Renal cortex interstitium (tissue), 11 donors: ENCODE data around the gene MYCN. TPM values are rescaled to one million over a fixed set of nuclear protein-coding genes. Genes with fewer than 3 reads are reported as not detected.
"Not testable (repeated sequence)": the region's sequence is repeated elsewhere in the genome, so short reads cannot be mapped to it uniquely, and the experiment has no call there.

Experiments used
- DNase-seq, 11 donors: peaks; one replicate each; pipeline ENCODE4 v3.0.0-alpha.2; 2013; ENCODE audit warnings: low read depth in 9 of 11, low spot score in 4 of 11; ENCODE audit errors: extremely low read depth in 1 of 11
- polyA plus RNA-seq, 3 donors: library from polyadenylated mRNA; unstranded; fragments of 120-200 nt; gene quantifications; one replicate each; pipeline ENCODE4 v1.2.1, GENCODE V29; 2013; ENCODE audit not compliant: insufficient read length in 3 of 3

MYCN gene
- polyA plus RNA-seq, 3 donors, result 33.5 to 38.3 (median 34.4) TPM

DNA sequence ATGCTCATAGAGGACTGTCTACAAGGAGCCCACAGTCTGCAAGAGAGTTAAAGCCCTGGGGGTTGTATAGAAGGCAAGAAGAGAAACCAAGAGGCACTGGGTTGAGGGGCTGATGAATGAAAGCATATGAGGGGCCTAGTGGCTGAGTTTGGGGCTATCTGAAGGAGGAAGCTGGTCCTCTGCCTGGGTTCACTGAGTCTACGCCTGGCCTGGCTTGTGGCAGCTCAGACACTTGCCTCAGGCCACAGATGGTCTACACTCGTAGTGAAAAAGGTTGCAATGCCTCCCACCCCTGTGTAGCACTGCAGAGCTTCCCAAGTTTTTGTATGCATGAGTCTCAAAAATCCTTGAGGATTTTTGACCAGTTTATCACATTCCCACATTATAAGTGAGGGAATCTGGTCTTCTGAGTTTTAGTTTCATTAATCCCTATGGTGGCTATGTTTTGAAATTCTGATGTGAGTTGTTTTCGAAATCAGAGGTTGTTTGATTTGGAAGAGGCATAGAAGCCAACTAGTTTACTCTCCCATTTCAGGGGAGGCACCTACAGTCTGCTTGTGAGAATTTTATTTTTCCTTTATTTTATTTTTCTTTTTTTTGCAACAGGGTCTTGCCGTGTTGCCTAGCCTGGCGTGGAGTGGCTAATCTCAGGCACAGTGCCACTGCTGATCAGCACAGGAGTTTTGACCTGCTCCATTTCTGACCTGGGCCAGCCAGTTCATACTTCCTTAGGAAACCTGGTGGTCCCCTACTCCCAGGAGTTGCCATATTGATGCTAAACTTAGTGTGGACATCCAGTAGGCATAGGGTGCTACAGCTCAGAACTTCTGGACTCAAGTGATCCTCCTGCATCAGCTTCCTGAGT lies 10.0 kb downstream of the MYCN start:
- DNase-seq, result no peak

DNA sequence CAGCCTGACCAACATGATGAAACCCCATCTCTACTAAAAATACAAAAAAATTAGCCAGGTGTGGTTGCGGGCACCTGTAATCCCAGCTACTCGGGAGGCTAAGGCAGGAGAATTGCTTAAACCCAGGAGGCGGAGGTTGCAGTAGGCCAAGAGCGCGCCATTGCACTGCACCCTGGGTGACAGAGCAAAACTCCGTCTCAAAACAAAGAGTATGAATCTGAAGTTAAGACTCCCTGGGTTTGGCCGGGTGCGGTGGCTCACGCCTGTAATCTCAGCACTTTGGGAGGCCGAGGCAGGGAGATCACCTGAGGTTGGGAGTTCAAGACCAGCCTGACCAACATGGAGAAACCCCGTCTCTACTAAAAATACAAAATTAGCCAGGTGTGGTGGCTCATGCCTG lies 11.6 kb downstream of the MYCN start:
- not testable (repeated sequence) for DNase-seq

DNA sequence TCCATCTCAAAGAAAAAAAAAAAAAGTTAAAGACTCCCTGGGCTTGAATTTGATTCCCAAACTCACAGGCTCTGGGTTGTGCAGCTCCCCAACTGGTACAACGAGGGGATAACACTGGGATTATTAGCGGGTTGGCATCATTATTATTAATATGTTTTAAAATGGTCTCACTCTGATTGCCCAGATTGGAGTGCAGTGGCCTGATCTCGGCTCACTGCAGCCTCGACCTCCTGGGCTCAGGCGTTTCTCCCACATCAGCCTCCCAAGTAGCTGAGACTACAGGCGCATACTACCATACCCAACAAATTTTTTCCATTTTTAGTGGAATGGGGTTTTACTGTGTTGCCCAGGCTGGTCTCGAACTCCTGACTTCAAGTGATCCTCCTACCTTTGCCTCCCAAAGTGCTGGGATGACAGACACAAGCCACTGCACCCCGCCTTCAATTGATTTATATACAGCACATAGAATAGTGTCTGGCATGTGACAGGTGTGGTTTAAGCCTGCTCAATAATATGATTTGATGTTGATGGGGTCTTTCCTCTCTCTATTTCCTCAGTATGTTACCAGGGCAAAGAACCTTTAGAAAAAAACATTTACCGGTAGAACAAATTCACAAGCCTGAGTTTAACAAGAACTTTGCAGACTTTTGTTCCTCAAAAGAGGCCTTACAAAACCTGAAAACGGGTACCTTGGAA lies 12.2 kb downstream of the MYCN start:
- no peak for DNase-seq

DNA sequence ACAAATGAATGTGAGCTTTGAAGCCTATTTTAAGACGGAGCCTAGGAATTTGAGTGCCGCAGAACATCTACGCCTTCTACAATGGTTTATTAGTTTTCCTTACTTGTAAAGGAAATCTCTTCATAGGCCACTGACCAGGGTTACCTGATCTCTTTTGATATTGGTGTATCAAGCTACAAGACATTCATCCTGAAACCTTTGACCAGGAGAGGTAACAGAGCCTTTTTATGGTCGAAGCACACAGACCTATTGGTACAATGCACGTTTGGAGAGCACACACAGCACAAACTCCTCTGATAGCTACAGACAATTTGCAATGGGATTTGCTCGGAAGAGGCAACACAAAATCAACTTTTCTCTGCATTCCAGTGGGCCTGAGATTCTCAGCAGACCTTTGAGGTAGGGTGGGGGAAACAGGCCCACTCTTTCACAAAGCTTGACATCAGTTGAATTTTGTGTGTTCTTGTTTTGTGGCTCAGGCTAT lies 12.8 kb downstream of the MYCN start:
- DNase-seq, result peak in 2 of 11 donors; percentile 40 to 56

DNA sequence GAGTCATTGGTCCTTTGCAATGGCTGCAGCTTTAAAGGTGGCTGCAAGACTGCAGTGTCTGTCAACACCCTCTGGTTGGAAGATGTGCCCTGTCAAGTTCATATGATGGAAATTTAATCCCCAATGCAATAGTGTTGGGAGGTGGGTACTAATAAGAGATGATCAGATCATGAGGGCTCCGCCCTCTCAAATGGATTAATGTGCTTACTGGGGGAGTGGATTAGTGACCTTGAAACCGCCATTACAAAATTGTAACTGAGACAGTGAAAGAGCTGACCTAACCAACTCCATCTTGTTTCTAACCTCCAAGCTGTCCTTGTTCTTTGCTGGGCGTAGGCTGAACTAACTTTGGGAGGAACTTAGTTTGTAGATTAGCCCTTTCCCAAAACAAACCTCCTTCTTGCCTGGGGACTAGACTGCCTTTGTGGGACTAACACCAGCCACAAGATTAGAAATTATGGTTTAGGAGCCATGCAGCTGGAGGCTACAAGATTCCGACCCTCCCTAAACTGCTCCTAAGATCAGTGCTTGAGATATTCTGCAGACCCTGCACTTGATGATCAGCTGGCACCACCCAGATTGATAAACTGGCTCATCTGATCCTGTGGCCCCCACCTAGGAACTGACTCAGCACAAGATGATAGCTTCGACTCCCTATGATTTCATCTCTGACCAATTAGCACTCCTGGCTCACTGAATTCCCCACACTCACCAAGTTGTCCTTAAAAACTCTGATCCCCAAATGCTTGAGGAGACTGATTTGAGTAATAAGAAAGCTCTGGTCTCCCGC lies 13.7 kb downstream of the MYCN start:
- no peak for DNase-seq

DNA sequence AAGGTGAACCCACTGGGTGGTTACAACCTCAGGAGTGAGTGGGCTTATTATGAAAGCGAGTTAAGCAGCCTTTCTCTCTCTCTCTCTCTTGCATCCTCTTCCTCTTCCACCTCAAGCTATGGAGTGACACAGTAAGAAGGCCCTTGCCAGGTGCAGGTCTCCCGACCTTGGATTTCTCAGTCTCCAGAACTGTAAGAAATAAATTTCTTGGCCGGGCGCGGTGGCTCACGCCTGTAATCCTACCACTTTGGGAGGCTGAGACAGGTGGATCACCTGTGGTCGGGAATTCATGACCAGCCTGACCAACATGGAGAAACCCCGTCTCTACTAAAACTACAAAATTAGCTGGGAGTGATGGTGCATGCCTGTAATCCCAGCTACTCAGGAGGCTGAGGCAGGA lies 14.4 kb downstream of the MYCN start:
- no peak for DNase-seq

DNA sequence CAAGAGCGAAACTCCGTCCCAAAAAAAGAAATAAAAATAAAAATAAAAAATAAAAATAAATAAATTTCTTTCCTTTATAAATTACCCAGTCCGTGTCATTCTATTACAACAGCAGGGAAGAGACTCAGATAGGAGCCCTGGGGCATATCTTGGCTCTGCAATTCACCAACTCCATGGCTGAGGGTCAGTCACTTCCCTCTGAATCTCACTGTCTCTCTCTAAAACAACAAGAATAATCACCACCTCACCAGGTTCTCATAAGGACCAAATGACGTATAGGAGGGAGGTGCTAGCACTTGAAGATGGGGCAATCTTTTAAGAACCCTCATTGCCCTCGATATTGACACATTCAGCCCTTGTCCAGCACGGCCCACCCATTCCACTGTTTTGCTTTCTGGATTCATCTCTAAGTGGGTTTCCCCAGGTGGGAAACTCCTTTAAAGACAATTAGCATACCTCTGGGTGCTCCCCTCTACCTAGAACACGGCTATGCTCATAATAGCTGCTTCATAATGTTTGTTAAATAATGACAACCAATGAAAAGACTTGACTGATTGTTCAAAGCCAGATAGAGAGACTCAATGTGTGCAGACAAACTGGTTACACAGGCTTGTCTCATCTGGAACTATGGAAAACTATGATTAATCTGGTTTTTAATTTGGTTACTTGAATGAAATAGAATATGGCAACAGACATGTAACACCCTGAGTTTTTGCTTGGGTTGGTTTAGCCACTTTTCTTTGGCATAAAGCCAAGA lies 15.1 kb downstream of the MYCN start:
- no peak for DNase-seq

DNA sequence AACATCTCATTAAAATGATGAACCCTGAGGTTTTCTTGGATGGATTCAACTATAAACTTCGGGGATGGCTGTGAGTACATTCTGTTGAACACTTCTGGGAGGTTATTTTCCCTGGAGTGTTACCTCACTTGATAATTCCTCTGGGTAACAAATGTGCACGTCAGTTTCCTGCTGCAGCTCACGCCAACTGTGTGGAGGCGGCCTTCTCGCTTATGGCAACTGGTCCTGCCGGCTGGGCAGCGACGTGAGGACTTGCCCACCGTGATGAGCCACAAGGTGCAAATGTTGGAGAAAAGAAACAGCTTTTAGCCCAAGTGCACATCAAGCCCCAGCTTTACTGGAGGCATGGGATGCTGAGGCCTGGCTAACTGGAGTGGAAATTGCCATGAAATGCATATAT lies 15.9 kb downstream of the MYCN start:
- DNase-seq, result no peak

DNA sequence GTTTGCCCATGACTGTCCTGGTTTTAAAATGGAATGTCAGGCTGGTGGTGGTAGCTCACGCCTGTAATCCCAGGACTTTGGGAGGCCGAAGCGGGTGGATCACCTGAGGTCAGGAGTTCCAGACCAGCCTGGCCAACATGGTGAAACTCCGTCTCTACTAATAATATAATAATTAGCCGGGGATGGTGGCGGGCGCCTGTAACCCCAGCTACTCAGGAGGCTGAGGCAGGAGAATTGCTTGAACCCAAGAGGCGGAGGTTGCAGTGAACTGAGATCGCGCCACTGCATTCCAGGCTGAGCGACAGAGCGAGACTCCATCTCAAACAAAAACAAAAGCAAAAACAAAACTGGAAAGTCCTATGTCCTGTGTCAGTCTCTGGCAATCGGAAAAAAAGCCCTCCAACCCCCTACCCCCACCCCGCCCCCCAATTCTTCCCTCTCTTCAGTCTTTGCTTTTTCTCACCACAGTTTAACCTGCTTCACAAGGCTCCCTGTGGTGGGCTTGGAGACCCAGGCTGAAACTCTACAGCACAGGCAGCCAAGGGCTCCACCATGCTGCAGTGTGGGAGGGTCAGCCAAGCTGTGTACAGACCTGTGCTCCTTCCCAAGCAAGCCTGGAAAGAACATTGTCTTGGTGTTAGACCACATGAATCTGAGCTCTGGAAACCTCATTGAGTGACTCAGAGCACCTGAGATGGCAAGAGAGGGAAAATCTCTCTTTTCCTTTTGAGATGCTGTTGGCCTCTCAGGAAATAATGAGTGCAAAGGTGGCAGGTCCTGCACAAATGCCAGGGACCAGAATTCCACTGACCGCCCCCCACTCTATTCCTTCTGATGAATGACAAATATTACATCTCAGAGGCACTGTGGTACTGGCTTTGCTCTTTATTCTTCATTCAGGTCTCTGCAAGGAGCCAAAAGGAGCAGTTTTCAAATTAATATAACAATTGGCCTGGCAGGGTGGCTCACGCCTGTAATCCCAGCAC lies 16.7 kb downstream of the MYCN start:
- DNase-seq, result no peak

DNA sequence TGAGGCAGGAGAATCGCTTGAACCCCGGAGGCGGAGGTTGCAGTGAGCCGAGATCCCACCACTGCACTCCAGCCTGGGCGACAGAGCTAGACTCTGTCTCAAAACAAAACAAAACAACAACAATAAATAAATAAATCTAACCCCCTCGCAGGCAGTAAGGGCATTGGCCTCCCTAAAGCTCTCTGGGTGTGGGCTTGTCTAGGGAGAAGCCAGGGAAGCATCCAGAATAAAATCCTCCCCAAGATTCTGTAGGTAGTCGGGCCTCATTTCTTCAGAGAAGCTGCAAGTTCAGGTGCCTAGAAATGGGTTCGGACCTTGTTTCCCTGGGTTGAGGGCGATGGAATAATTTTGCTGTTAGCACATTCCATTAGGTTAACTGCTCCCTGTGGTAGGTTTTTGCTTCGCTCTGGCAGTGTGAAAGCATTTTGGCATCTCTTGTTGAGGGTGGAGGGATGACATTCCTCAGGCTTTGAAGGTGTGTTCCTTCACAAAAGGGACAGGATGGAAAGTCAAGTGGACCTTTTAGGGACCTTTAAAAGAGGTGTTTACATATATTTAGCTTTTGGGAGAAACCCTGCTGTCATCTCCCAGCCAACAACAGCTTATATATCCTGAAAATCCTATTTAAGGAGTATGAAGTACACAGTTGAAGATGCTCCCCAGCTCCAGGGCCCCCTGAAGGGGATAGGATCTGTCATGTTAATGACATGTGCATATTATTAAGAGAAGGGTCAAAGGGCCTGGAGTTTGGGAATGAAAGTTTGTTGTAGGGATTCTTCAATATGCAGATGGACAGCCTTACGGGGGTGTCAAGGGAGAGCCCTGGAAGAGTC lies 17.7 kb downstream of the MYCN start:
- DNase-seq, result no peak

DNA sequence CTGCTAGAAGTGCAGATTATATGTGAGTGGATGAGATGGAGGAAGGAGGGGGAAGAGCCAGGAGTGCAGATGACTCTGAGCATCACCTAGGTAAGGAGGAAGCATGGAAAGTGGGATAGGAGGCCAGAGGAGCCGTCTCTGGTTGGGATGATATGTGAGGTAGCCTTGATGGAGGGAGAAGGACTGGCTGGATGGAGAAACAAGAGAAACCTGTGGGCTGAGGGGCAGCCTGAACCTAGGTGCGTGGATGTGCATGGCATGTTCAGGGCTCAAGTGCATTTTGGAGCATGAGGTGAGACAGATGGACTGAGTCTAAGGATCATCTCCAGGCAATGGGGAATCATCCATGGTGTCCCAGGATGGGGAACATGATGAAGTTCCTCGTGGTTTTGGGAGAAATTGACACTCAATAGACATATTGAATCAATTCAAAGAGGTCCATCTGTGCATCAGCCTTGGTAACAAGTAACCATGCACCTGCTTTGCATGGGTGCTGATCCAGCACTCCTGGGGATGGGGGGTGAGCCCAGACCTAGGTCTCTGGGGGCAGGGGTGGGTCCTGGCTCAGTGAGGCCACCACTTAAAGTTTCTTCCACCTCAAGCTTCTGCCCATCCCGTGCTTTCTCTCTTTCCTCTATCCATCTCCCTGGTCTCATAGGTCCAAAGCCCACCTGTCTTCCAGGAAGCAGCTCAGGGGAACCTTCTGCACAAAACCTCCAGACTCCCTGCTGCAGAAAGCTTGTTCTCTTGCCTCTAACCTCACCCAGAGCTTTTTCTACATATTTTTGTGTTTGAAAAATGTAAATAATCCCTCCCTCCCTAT lies 19.2 kb downstream of the MYCN start:
- no peak for DNase-seq

DNA sequence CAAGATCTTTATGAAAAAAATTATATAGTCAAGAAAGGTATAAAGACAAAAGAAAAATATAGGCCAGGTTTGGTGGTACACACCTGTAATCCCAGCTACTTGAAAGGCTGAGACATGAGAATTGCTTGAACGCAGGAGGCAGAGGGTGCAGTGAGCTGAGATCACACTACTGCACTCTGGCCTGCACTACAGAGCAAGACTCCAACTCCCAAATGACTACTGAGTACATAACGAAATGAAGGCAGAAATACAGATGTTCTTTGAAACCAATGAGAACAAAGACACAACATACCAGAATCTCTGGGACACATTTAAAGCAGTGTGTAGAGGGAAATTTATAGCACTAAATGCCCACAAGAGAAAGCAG lies 19.8 kb downstream of the MYCN start:
- not testable (repeated sequence) for DNase-seq

DNA sequence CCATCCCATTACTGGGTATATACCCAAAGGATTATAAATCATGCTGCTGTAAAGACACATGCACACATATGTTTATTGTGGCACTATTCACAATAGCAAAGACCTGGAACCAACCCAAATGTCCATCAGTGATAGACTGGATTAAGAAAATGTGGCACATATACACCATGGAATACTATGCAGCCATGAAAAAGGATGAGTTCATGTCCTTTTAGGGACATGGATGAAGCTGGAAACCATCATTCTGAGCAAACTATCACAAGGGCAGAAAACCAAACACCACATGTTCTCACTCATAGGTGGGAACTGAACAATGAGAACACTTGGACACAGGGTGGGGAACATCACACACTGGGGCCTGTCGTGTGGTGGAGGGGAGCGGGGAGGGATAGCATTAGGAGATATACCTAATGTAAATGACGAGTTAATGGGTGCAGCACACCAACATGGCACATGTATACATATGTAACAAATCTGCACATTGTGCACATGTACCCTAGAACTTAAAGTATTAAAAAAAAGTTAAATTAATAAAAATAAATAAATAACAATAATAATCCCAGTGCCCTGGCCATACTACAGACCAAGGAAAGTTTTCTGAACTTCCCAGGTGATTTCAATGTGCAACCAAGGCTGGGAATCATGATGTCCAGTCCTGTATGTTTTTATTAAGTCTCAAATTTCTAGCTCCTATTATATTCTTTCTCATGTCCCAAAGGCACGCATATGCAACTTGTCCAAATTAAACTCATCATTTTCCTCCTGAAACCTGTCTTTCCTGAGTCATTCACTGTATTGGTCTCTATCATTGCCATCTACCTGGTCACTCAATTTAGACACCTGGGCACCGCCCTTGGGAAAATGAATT lies 23.0 kb downstream of the MYCN start:
- DNase-seq, result not testable (repeated sequence)

DNA sequence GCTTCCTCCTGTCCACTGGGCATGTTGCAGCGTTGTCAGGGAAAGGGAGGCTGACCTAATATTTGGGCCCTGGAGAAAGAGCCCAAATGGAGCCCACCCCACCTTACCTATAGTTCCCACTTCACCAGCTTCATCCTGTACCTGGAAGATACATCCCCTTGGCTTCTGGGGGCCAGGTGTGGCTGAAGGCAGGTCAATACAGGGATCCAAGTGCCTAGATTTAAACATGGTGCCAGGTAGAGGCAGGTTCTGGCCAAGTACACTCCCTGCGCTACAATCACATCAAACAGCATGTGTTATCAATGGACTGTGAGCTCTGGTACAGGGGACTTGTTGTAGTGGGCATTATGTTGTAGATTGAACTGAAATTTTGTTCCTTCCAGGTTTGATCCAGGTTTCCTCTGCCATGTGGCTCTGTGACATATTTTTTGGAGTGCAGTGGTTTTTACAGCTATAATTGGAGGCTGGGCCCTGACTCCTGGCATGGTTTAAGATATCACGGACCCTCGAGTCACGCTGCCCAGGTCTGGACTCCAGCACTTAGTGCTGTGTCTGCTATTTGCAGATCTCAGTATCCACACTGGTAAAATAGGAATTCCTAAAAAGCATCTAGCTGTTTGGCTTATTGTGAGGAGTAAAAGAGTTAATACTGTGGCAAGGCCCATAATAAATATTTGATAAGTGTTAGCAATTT lies 23.8 kb downstream of the MYCN start:
- no peak for DNase-seq
